Stomach (tissue), 4 donors: ENCODE data around the gene SEMA4D.

ENCODE experiments used
- POLR2AphosphoS5 ChIP-seq, 3 donors: sonication (generic); formaldehyde crosslinking; IDR thresholded peaks; one replicate each; pipeline ENCODE4 v1.6.1; 2016; ENCODE audit warnings: antibody characterized with exemption in 3 of 3
- TF ChIP-seq, protein P1 (sequence below), 7 experiments: fragments of 450-650 bp in 4 of 7; fragments of 200-600 bp in 3 of 7; sonication (generic) in 3 of 7; IDR thresholded peaks; one replicate each; pipeline ENCODE4 v1.5.1; 2016 to 2019; ENCODE audit warnings: antibody characterized with exemption in 7 of 7, control low read depth in 2 of 7, mild to moderate bottlenecking in 1 of 7

DNA sequence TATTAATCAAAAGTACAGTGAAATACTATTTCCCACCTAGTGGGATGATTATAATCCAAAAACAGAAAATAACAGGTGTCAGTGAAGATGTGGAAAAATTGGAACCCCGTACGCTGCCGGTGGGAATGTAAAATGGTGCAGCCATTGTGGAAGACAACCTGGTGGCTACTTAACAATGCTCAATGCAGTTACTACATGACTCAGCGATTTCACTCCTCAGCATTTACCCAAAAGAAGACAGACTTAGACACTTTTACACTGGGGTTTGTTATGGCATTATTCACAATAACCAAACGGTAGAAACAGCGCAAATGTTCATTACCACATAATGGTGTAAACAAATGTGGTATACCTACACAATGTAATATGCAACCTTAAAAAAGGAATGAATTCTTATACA lies 155.7 kb downstream of the SEMA4D start:
- TF ChIP-seq, protein P1, sequence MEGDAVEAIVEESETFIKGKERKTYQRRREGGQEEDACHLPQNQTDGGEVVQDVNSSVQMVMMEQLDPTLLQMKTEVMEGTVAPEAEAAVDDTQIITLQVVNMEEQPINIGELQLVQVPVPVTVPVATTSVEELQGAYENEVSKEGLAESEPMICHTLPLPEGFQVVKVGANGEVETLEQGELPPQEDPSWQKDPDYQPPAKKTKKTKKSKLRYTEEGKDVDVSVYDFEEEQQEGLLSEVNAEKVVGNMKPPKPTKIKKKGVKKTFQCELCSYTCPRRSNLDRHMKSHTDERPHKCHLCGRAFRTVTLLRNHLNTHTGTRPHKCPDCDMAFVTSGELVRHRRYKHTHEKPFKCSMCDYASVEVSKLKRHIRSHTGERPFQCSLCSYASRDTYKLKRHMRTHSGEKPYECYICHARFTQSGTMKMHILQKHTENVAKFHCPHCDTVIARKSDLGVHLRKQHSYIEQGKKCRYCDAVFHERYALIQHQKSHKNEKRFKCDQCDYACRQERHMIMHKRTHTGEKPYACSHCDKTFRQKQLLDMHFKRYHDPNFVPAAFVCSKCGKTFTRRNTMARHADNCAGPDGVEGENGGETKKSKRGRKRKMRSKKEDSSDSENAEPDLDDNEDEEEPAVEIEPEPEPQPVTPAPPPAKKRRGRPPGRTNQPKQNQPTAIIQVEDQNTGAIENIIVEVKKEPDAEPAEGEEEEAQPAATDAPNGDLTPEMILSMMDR (IDR thresholded peaks at IDR 0.05) = no peak
- no peak for TF ChIP-seq POLR2AphosphoS5 (IDR thresholded peaks at IDR 0.05)
